Suprapubic skin (tissue), 3 donors: ENCODE data around the gene MAB21L4.

Experiments
- CTCF ChIP-seq, 2 donors: fragments of 200-600 bp in 1 of 2; fragments of 450-650 bp in 1 of 2; sonication (generic) in 1 of 2; IDR thresholded peaks; one replicate each; pipeline ENCODE4 v1.5.1; 2016 to 2019; ENCODE audit warnings: antibody characterized with exemption in 2 of 2, mild to moderate bottlenecking in 1 of 2, moderate library complexity in 1 of 2
- EP300 ChIP-seq: sonication (generic); formaldehyde crosslinking; IDR thresholded peaks from one replicate; pipeline ENCODE4 v1.6.1; 2017; ENCODE audit warnings: antibody characterized with exemption
- POLR2A ChIP-seq, 2 donors: fragments of 450-650 bp; IDR thresholded peaks; one replicate each; pipeline ENCODE4 v1.6.1; 2017; ENCODE audit warnings: antibody characterized with exemption in 2 of 2, mild to moderate bottlenecking in 2 of 2, moderate library complexity in 2 of 2

GRCh38 chr2:240850756-240851077, 45.2 kb downstream of the MAB21L4 start:
- TF ChIP-seq CTCF (IDR thresholded peaks at IDR 0.05) (no peak), POLR2A (IDR thresholded peaks at IDR 0.05) (no peak), EP300 (no peak)
